Measurements from ENCODE around the gene TMEM229B.

Gene TMEM229B

DNA sequence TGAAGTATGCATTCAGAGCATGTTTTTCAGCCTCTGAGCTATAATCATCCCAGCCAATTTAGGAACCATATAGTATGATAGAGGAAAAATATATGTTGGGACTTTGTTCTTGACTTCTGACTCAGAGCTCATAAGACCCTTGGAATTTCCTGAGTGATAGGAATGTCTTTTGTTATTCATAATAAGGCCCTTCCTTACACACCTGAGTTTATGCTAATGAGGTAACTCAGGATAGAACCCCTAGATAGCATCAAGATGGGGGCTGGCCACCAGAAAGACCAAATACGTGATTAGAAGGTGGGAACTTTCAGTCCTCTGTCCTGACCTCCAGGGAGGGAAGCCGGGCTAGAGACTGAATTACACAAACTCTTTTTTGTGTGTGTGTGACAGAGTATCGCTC is 44.1 kb downstream of the TMEM229B start:
- no peak for TF ChIP-seq EP300 (IDR thresholded peaks at IDR 0.05; ENCODE audit: borderline replicate concordance)
- TF ChIP-seq, protein P1, sequence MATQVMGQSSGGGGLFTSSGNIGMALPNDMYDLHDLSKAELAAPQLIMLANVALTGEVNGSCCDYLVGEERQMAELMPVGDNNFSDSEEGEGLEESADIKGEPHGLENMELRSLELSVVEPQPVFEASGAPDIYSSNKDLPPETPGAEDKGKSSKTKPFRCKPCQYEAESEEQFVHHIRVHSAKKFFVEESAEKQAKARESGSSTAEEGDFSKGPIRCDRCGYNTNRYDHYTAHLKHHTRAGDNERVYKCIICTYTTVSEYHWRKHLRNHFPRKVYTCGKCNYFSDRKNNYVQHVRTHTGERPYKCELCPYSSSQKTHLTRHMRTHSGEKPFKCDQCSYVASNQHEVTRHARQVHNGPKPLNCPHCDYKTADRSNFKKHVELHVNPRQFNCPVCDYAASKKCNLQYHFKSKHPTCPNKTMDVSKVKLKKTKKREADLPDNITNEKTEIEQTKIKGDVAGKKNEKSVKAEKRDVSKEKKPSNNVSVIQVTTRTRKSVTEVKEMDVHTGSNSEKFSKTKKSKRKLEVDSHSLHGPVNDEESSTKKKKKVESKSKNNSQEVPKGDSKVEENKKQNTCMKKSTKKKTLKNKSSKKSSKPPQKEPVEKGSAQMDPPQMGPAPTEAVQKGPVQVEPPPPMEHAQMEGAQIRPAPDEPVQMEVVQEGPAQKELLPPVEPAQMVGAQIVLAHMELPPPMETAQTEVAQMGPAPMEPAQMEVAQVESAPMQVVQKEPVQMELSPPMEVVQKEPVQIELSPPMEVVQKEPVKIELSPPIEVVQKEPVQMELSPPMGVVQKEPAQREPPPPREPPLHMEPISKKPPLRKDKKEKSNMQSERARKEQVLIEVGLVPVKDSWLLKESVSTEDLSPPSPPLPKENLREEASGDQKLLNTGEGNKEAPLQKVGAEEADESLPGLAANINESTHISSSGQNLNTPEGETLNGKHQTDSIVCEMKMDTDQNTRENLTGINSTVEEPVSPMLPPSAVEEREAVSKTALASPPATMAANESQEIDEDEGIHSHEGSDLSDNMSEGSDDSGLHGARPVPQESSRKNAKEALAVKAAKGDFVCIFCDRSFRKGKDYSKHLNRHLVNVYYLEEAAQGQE (IDR thresholded peaks at IDR 0.05; ENCODE audit: low read depth): no peak
- TF ChIP-seq MAX (IDR thresholded peaks at IDR 0.05): no peak
- no peak for TF ChIP-seq NFIC (IDR thresholded peaks at IDR 0.05)
- no peak for TF ChIP-seq TEAD4 (IDR thresholded peaks at IDR 0.05)
- TF ChIP-seq TAF1 (IDR thresholded peaks at IDR 0.05; ENCODE audit: low read depth): no peak
- no peak for TF ChIP-seq CREB1 (IDR thresholded peaks at IDR 0.05; ENCODE audit: low read depth)
- TF ChIP-seq, protein P2, sequence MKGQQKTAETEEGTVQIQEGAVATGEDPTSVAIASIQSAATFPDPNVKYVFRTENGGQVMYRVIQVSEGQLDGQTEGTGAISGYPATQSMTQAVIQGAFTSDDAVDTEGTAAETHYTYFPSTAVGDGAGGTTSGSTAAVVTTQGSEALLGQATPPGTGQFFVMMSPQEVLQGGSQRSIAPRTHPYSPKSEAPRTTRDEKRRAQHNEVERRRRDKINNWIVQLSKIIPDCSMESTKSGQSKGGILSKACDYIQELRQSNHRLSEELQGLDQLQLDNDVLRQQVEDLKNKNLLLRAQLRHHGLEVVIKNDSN (IDR thresholded peaks at IDR 0.05): no peak
- no peak for TF ChIP-seq TCF12 (IDR thresholded peaks at IDR 0.05; ENCODE audit: low read depth)
- TF ChIP-seq YY1 (IDR thresholded peaks at IDR 0.05; ENCODE audit: low read depth): no peak
- no peak for TF ChIP-seq CEBPB (IDR thresholded peaks at IDR 0.05)
- TF ChIP-seq EGR1 (IDR thresholded peaks at IDR 0.05): no peak
- no peak for TF ChIP-seq RAD21 (IDR thresholded peaks at IDR 0.05; ENCODE audit: low read depth)
- no peak for TF ChIP-seq FOXM1 (IDR thresholded peaks at IDR 0.05; ENCODE audit: borderline replicate concordance, low read depth)
- no peak for TF ChIP-seq ZBTB7A (IDR thresholded peaks at IDR 0.05; ENCODE audit: low read depth)

DNA sequence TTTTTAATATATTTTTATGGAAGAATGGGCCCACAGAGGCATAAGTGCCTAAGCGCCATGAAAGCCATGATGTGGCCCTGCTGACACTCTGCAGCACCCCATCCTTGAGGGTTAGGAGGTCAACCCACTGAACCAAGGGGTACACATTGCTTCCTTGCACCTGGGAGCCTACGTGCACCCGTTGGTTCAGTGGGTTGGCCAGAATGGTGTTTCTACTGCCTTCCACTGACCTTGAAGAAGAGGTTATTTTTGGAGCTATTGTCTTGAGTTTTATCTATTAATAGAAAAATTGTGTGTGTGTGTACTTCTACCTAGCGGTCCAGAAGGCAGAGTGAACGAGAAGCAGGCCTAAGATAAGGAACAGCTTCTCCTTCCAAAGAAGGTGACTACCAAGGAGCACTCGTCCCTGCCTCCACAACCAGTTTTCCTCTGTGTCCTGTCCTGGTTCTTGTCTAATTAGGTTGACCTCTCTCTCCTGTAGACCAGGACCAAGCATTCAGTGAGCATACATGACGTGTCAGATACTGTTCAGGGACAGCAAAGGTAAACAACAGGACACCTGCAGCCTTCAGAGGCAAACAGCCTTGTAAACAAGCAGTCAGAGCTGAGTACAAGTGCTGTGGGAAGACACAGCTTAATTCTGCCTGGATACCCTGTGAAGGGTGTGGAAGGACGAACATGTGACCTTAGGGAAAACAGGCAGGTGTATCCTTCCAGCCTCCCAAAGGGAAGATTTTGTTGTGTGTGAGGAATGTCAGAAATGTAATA is 46.2 kb downstream of the TMEM229B start:
- no peak for TF ChIP-seq MAX (IDR thresholded peaks at IDR 0.05)

DNA sequence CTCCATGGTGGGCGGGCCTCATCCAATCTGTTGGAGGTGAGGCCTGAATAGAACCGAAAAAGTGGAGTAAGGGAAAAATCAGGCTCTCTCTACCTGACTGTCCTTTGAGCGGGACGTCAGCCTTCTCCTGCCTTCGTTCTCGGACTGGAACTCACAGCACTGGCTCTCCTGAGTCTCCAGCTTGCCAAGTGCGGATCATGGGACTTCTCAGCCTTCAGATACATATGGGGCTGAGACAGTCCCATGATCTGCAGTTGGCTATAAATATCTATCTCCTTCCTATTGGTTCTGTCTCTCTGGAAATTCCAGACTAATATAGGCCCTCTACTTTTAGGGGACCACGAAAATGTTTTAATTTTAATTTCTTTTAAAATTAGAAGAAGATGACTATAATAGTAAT is 46.8 kb downstream of the TMEM229B start:
- TF ChIP-seq, protein P2 (IDR thresholded peaks at IDR 0.05): no peak
- TF ChIP-seq EGR1 (IDR thresholded peaks at IDR 0.05) (no peak), RAD21 (IDR thresholded peaks at IDR 0.05; ENCODE audit: low read depth) (no peak), YY1 (IDR thresholded peaks at IDR 0.05; ENCODE audit: low read depth) (no peak), NFIC (IDR thresholded peaks at IDR 0.05) (no peak), FOXM1 (IDR thresholded peaks at IDR 0.05; ENCODE audit: borderline replicate concordance, low read depth) (no peak), MAX (IDR thresholded peaks at IDR 0.05) (no peak), TEAD4 (IDR thresholded peaks at IDR 0.05) (no peak), TAF1 (IDR thresholded peaks at IDR 0.05; ENCODE audit: low read depth) (no peak), CREB1 (IDR thresholded peaks at IDR 0.05; ENCODE audit: low read depth) (no peak), EP300 (IDR thresholded peaks at IDR 0.05; ENCODE audit: borderline replicate concordance) (no peak), CEBPB (IDR thresholded peaks at IDR 0.05) (no peak), TCF12 (IDR thresholded peaks at IDR 0.05; ENCODE audit: low read depth) (no peak), ZBTB7A (IDR thresholded peaks at IDR 0.05; ENCODE audit: low read depth) (no peak)
- TF ChIP-seq, protein P1 (IDR thresholded peaks at IDR 0.05; ENCODE audit: low read depth): no peak

DNA sequence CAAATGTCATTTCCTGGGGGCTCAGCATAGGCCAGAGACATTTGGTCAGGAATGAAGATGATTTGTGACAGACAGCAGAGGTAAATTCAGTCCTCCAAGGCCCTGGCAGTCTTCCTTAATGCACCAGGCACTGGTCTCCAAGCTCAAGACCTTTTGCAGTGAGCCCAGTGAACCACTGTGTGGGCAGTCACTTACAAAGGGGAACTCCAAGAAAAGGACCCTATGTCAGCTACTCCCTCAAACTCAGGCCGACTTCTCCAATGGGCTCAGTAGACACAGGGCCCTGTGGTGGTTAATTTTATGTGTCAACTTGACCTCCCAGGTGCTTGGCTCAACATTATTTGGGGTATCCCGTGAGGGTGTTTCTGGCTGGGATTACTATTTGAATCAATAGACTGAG is 47.3 kb downstream of the TMEM229B start:
- TF ChIP-seq, protein P2 (IDR thresholded peaks at IDR 0.05): no peak
- TF ChIP-seq CREB1 (IDR thresholded peaks at IDR 0.05; ENCODE audit: low read depth) (no peak), EP300 (IDR thresholded peaks at IDR 0.05; ENCODE audit: borderline replicate concordance) (no peak), RAD21 (IDR thresholded peaks at IDR 0.05; ENCODE audit: low read depth) (no peak), NFIC (IDR thresholded peaks at IDR 0.05) (no peak), YY1 (IDR thresholded peaks at IDR 0.05; ENCODE audit: low read depth) (no peak), FOXM1 (IDR thresholded peaks at IDR 0.05; ENCODE audit: borderline replicate concordance, low read depth) (no peak), MAX (IDR thresholded peaks at IDR 0.05) (no peak)
- TF ChIP-seq, protein P1 (IDR thresholded peaks at IDR 0.05; ENCODE audit: low read depth): no peak
